Retinal pigment epithelial cell (primary cell): ENCODE measurements around the gene C19orf53.

Source experiments
- DNase-seq: peaks from one replicate; pipeline ENCODE4 v3.0.0-alpha.2; 2010; ENCODE audit warnings: low read depth
- H3K4me3 ChIP-seq: 2 replicates; pipeline ENCODE4 v1.5.1; 2011; ENCODE audit warnings: mild to moderate bottlenecking, low read length, control low read depth, moderate library complexity
- TF ChIP-seq, protein P1 (sequence below): conservative IDR thresholded peaks from 2 replicates; pipeline ENCODE4 v1.5.1; 2011; ENCODE audit warnings: low read depth, low read length, control low read depth, inconsistent platforms

Gene C19orf53

DNA sequence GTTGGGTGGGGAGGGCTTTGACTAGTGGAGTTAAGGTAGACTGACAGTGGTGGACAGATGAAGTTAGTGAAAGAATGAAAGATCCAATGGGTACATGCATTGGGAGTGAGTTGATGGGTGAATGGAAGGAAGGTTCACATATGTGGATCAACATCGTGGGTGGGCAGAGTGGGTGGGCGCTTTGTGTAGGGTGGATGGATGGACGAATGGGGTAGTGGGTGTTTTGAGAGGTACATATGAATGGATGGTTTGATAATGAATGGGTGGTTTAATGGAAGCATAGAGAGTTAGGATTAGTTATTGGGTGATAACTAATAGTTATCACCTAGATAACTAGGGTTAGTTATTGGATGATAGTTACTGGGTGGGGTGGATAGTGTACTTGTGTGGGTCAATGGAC is 32.5 kb downstream of the C19orf53 start:
- TF ChIP-seq, protein P1, sequence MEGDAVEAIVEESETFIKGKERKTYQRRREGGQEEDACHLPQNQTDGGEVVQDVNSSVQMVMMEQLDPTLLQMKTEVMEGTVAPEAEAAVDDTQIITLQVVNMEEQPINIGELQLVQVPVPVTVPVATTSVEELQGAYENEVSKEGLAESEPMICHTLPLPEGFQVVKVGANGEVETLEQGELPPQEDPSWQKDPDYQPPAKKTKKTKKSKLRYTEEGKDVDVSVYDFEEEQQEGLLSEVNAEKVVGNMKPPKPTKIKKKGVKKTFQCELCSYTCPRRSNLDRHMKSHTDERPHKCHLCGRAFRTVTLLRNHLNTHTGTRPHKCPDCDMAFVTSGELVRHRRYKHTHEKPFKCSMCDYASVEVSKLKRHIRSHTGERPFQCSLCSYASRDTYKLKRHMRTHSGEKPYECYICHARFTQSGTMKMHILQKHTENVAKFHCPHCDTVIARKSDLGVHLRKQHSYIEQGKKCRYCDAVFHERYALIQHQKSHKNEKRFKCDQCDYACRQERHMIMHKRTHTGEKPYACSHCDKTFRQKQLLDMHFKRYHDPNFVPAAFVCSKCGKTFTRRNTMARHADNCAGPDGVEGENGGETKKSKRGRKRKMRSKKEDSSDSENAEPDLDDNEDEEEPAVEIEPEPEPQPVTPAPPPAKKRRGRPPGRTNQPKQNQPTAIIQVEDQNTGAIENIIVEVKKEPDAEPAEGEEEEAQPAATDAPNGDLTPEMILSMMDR = no peak

DNA sequence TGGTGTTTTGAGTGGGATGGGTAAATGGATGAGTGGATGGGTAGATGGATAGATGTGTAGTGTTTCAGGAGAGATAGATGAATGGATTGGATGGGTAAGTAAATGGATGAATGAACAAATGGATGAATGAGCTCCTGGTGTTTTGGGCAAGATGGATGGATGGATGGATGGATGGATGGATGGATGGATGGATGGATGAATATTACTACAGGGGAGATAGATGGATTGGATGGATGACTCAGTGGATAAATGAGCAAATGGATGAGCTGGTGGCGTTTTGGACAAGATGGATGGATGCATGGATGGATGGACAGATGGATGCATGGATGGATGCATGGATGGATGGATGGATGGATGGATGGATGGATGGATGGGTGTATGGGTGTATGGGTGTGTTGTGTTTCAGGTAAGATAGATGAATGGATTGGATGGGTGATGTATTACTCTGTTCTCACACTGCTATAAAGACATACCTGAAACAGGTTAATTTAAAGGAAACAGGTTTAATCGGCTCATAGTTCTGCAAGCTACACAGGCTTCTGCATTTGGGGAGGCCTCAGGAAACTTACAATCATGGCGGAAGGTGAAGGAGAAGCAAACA is 33.3 kb downstream of the C19orf53 start:
- DNase-seq = no peak
- TF ChIP-seq, protein P1 = no peak
- no peak overlapping the region for H3K4me3 ChIP-seq

More for the DNA sequence above, 32.5 kb downstream of the C19orf53 start:
- H3K4me3 ChIP-seq = no peak overlapping the region
- DNase-seq = no peak

DNA sequence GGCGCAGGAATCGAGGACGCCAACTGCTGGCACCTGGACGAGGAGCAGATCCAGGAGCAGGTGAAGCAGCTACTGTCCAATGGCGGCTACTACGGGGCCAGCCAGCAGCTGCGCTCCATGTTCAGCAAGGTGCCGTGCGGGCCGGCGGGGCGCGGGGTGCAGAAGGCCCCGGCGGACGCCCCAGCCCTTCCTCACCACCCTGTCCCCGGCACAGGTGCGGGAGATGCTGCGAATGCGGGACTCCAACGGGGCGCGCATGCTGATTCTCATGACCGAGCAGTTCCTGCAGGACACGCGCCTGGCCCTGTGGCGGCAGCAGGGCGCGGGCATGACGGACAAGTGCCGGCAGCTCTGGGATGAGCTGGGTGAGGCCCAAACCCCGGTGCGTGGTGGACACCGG is 34.6 kb downstream of the C19orf53 start:
- DNase-seq = no peak
- no peak overlapping the region for H3K4me3 ChIP-seq
- TF ChIP-seq, protein P1 = no peak

DNA sequence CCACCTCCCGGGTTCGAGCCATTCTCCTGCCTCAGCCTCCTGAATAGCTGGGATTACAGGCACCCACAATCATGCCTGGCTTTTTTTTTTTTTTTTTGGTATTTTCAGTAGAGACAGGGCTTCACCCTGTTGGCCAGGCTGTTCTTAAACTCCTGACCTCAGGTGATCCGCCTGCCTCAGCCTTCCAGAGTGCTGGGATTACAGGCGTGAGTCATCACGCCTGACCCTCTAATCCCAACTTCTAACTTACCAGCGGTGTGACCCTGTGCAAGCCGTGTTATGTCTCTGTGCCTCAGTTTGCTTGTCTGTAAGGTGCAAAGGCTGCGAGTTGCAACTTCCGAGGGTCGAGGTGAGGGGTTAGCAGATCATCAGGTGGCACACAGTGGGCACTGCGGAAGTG is 38.3 kb downstream of the C19orf53 start:
- no peak overlapping the region for H3K4me3 ChIP-seq
- DNase-seq = no peak
- TF ChIP-seq, protein P1 = no peak

DNA sequence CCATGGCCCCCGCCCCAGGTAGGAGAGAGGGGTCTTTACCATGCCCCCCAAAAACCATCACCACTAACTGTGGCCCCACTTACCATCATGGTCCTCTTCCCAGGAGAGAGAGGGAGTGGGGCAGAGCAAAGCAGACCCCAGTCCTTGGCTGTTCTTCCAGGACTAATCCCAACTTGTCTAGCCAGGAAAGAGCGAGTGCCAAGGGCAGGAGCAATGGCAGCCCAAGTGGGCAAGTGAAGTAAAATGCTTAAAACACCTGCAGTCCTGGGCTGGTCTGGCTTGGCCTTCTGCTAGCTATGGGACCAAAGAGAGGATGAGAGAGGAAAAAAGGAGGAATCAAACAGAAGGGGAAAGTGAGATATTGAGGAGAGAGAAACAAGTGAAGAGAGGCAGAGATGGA is 38.9 kb downstream of the C19orf53 start:
- TF ChIP-seq, protein P1 = no peak
- no peak overlapping the region for H3K4me3 ChIP-seq
- DNase-seq = no peak

DNA sequence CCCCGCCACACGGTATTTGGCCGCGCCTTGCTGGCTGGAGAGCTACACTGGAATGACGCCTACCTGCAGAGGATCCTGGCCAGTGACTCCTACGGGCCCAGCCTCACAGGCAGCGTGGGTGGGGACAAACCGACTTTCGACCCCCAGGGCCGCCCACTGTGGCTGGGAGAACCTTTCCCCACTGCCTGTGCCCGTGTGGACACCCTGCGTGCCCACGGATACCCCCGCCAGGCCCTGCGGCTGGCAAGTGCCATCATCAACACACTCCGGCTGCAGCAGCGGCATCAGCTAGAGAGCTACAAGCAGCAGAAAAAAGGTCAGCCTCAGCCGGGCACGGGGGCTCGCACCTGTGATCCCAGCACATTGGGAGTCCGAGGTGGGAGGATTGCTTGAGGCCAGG is 40.3 kb downstream of the C19orf53 start:
- no peak for DNase-seq
- H3K4me3 ChIP-seq = no peak overlapping the region
- TF ChIP-seq, protein P1 = no peak

DNA sequence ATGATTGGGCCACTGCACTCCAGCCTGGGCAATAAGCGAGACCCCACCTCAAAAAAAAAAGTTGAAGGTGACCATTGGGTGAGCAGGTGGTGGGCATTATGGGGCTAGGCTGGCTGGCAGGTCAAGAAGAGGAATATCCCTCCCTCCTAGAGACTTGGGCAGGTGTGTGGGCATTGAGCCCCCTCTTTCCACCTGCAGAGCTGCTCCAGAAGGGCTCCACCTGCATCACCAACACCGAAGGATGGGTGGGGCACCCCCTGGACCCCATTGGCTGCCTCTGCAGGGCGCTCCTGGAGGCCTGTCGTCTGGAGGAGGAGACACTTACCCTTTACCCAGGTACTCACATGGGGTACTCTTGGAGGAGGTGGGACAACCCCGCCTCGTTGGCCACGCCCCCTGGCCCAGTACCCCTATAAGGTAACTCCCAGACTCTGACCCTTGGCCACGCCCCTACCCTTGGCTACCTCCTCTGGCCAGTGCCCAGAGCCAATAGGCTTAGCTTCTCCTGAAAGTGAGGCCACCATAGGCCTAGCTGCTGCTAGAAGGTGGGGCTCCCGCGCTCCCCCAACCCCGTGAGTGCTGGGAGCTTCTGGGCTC is 42.9 kb downstream of the C19orf53 start:
- DNase-seq = no peak
- no peak overlapping the region for H3K4me3 ChIP-seq
- TF ChIP-seq, protein P1 = no peak
